Immature natural killer cell (primary cell): ENCODE data around the gene MXRA7. TPM values are rescaled to one million over a fixed set of nuclear protein-coding genes. Genes with fewer than 3 reads are reported as not detected.
A peak's percentile ranks its signal among the peaks of the same experiment; 100 is the strongest.
"Not testable (repeated sequence)": the region's sequence is repeated elsewhere in the genome, so short reads cannot be mapped to it uniquely, and the experiment has no call there.

ENCODE experiments used
- DNase-seq, 3 donors: peaks; one replicate each; pipeline ENCODE4 v3.0.0; 2022; ENCODE audit warnings: mixed read lengths in 1 of 3
- H3K27ac Mint-ChIP-seq, 6 donors: one replicate each; pipeline ENCODE4 v1.8.0; 2020; ENCODE audit warnings: mixed read lengths in 6 of 6, mild to moderate bottlenecking in 5 of 6, inconsistent platforms in 4 of 6, moderate library complexity in 3 of 6
- H3K27me3 Mint-ChIP-seq, 3 donors: one replicate each; pipeline ENCODE4 v1.8.0; 2020 to 2021; ENCODE audit warnings: low read depth in 3 of 3, mild to moderate bottlenecking in 3 of 3, mixed read lengths in 3 of 3, moderate library complexity in 3 of 3, inconsistent platforms in 1 of 3
- H3K36me3 Mint-ChIP-seq, 3 donors: one replicate each; pipeline ENCODE4 v1.8.0; 2020; ENCODE audit warnings: mixed read lengths in 3 of 3, inconsistent platforms in 2 of 3, mild to moderate bottlenecking in 2 of 3
- H3K4me1 Mint-ChIP-seq, 2 donors: one replicate each; pipeline ENCODE4 v1.8.0; 2020; ENCODE audit warnings: inconsistent platforms in 2 of 2, mild to moderate bottlenecking in 2 of 2, mixed read lengths in 2 of 2, moderate library complexity in 1 of 2
- H3K4me3 Mint-ChIP-seq, 5 donors: one replicate each; pipeline ENCODE4 v1.8.0; 2020; ENCODE audit warnings: mild to moderate bottlenecking in 5 of 5, mixed read lengths in 5 of 5, inconsistent platforms in 3 of 5, moderate library complexity in 3 of 5
- H3K9me3 Mint-ChIP-seq, 6 donors: one replicate each; pipeline ENCODE4 v1.8.0; 2020; ENCODE audit warnings: mild to moderate bottlenecking in 6 of 6, mixed read lengths in 6 of 6, inconsistent platforms in 4 of 6, moderate library complexity in 3 of 6
- polyA plus RNA-seq, 3 donors: library from polyadenylated mRNA; unstranded; fragments of 300-500 nt; fragmentation: Illumina TruSeq; gene quantifications; one replicate each; pipeline ENCODE4 v1.2.3, GENCODE V29; 2021

The MXRA7 gene
- polyA plus RNA-seq, 3 donors from 2014 or later: 23.6 to 60.6 (median 56.7) TPM

- Mint-ChIP-seq H3K36me3 (peaks cover 9 to 32% (median 23%) of the 10 kb centered on the region in 3 donors), H3K4me1 (peaks cover 25 to 28% of the 10 kb centered on the region in 2 donors), H3K27ac (peak overlapping the region in 1 of 6 donors; percentile 26), H3K4me3 (no peak overlapping the region), H3K9me3 (no peaks in the 10 kb centered on the region), H3K27me3 (peaks cover 21 to 32% (median 23%) of the 10 kb centered on the region in 3 donors)
- DNase-seq: no peak
These were observed 29.8 kb upstream of the MXRA7 start for GRCh38 chr17:76740329-76741118.

- H3K4me3 Mint-ChIP-seq: peak overlapping the region in 2 of 5 donors; percentile 10 to 22
- H3K9me3 Mint-ChIP-seq, DNase-seq: not testable (repeated sequence)
- H3K27ac Mint-ChIP-seq: peak overlapping the region in 2 of 6 donors; percentile 61 to 77
- H3K4me1 Mint-ChIP-seq: peaks cover 34 to 37% of the 10 kb centered on the region in 2 donors
- H3K36me3 Mint-ChIP-seq: peaks cover 10 to 30% (median 24%) of the 10 kb centered on the region in 3 donors
- H3K27me3 Mint-ChIP-seq: peaks cover 21 to 36% (median 27%) of the 10 kb centered on the region in 3 donors
These were observed 28.9 kb upstream of the MXRA7 start for GRCh38 chr17:76739568-76740115.

DNA sequence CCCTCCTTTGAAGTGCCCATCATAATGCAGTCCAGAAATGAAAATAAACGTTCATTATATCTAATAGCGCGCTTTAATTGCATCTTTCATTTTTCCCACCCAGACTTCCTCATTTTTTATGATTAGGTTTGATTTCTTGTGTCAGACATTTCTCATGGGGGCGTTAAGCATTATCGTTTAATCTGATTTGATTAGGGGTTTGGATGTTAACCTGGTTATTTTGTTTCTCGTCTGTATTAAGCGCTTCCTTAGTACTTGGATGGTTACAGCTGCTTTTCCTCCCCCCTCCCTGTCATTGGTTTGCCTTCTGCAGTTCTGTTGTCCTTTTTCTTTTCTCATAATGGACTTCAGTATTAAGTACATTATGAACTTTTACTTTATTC lies 27.7 kb upstream of the MXRA7 start:
- Mint-ChIP-seq H3K4me1 (peaks cover 45 to 49% of the 10 kb centered on the region in 2 donors), H3K27ac (peak overlapping the region; percentile 99 to 100 (median 99)), H3K9me3 (no peaks in the 10 kb centered on the region), H3K4me3 (peak overlapping the region; percentile 93 to 98 (median 95)), H3K36me3 (peaks cover 18 to 34% (median 27%) of the 10 kb centered on the region in 3 donors), H3K27me3 (peaks cover 21 to 36% (median 30%) of the 10 kb centered on the region in 3 donors)
- DNase-seq: no peak

- peaks cover 22 to 39% (median 27%) of the 10 kb centered on the region in 3 donors for H3K36me3 Mint-ChIP-seq
- H3K9me3 Mint-ChIP-seq: no peaks in the 10 kb centered on the region
- peak; percentile 95 to 96 (median 96) for DNase-seq
- peaks cover 21 to 36% (median 30%) of the 10 kb centered on the region in 3 donors for H3K27me3 Mint-ChIP-seq
- peak within 1 kb of the TSS; percentile 93 to 98 (median 95) for H3K4me3 Mint-ChIP-seq
- peaks cover 49 to 55% of the 10 kb centered on the region in 2 donors for H3K4me1 Mint-ChIP-seq
- peak within 1 kb of the TSS; percentile 99 to 100 (median 99) for H3K27ac Mint-ChIP-seq
These were observed 27.1 kb upstream of the MXRA7 start, which contains the start of gene MFSD11 for GRCh38 chr17:76737676-76738467. TSS of gene MFSD11 (plus strand) at chr17:76738119. CDS start at chr17:76738353, 234 bp downstream.

GRCh38 chr17:76737082-76737675 lies 26.4 kb upstream of the MXRA7 start, which contains the start of gene SRSF2:
TSS of gene SRSF2 (minus strand) at chr17:76737331. CDS start at chr17:76737160, 171 bp downstream.
- peaks cover 21 to 36% (median 30%) of the 10 kb centered on the region in 3 donors for H3K27me3 Mint-ChIP-seq
- H3K27ac Mint-ChIP-seq: peak within 1 kb of the TSS; percentile 99 to 100 (median 99)
- H3K4me1 Mint-ChIP-seq: peaks cover 49 to 60% of the 10 kb centered on the region in 2 donors
- H3K9me3 Mint-ChIP-seq: no peaks in the 10 kb centered on the region
- H3K36me3 Mint-ChIP-seq: peaks cover 21 to 40% (median 26%) of the 10 kb centered on the region in 3 donors
- peak; percentile 100 for DNase-seq
- H3K4me3 Mint-ChIP-seq: peak within 1 kb of the TSS; percentile 93 to 98 (median 95)

GRCh38 chr17:76736349-76737081 lies 25.8 kb upstream of the MXRA7 start:
- peak overlapping the region; percentile 99 to 100 (median 99) for H3K27ac Mint-ChIP-seq
- peaks cover 53 to 64% of the 10 kb centered on the region in 2 donors for H3K4me1 Mint-ChIP-seq
- peak; percentile 60 to 67 (median 63) for DNase-seq
- no peaks in the 10 kb centered on the region for H3K9me3 Mint-ChIP-seq
- peaks cover 21 to 36% (median 30%) of the 10 kb centered on the region in 3 donors for H3K27me3 Mint-ChIP-seq
- peak overlapping the region; percentile 93 to 98 (median 95) for H3K4me3 Mint-ChIP-seq
- peaks cover 17 to 36% (median 21%) of the 10 kb centered on the region in 3 donors for H3K36me3 Mint-ChIP-seq

- Mint-ChIP-seq H3K36me3 (peaks cover 17 to 36% (median 18%) of the 10 kb centered on the region in 3 donors), H3K9me3 (no peaks in the 10 kb centered on the region), H3K27ac (peak overlapping the region; percentile 89 to 99 (median 97)), H3K27me3 (peaks cover 21 to 36% (median 30%) of the 10 kb centered on the region in 3 donors), H3K4me3 (peak overlapping the region; percentile 86 to 96 (median 95)), H3K4me1 (peaks cover 56 to 67% of the 10 kb centered on the region in 2 donors)
- DNase-seq: no peak
These were observed 25.0 kb upstream of the MXRA7 start for GRCh38 chr17:76735586-76736348.

GRCh38 chr17:76735006-76735405 lies 24.2 kb upstream of the MXRA7 start:
- Mint-ChIP-seq H3K4me1 (peaks cover 54 to 70% of the 10 kb centered on the region in 2 donors), H3K4me3 (peak overlapping the region; percentile 86 to 96 (median 95))

GRCh38 chr17:76734080-76734840 lies 23.5 kb upstream of the MXRA7 start:
- DNase-seq: no peak
- H3K4me3 Mint-ChIP-seq: peak overlapping the region; percentile 86 to 96 (median 95)
- peak overlapping the region; percentile 89 to 99 (median 97) for H3K27ac Mint-ChIP-seq
- no peaks in the 10 kb centered on the region for H3K9me3 Mint-ChIP-seq
- peaks cover 17 to 36% (median 17%) of the 10 kb centered on the region in 3 donors for H3K36me3 Mint-ChIP-seq
- H3K4me1 Mint-ChIP-seq: peaks cover 56 to 71% of the 10 kb centered on the region in 2 donors
- H3K27me3 Mint-ChIP-seq: peaks cover 21 to 36% (median 30%) of the 10 kb centered on the region in 3 donors

More at GRCh38 chr17:76735006-76735405, 24.2 kb upstream of the MXRA7 start:
- Mint-ChIP-seq H3K27ac (peak overlapping the region; percentile 89 to 99 (median 97)), H3K9me3 (no peaks in the 10 kb centered on the region), H3K36me3 (peaks cover 17 to 36% (median 17%) of the 10 kb centered on the region in 3 donors), H3K27me3 (peaks cover 21 to 36% (median 30%) of the 10 kb centered on the region in 3 donors)
- DNase-seq: peak in 2 of 3 donors; percentile 37 to 42

DNA sequence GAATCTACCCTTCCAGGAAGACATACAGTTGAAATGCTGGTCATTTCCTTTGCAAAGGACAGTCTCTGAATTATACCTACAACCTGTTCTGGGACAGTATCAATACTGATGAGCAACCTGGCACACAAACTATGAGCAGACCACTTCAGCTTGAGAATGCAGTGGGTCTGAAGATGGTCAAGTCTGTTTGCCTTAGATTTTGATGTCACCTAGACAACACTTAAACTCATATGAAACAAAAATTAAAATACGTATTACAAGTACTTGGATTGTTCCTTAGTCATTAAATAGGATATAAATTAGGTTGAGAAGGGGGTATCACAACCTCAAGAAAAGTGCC lies 22.8 kb upstream of the MXRA7 start:
- Mint-ChIP-seq H3K27ac (peak overlapping the region; percentile 73 to 99 (median 97)), H3K36me3 (peaks cover 17 to 36% (median 17%) of the 10 kb centered on the region in 3 donors), H3K27me3 (peaks cover 21 to 33% (median 31%) of the 10 kb centered on the region in 3 donors), H3K4me3 (peak overlapping the region in 3 of 5 donors; percentile 86 to 95 (median 95)), H3K4me1 (peaks cover 54 to 67% of the 10 kb centered on the region in 2 donors), H3K9me3 (no peaks in the 10 kb centered on the region)
- no peak for DNase-seq
